IMR-90 (cell line): ENCODE data around the gene CDKL5. TPM values are rescaled to one million over a fixed set of nuclear protein-coding genes. Genes with fewer than 3 reads are reported as not detected.

ENCODE experiments used
- ATAC-seq: fragments of 200-7000 bp; cut with Tn5 transposase; 2 replicates; pipeline ENCODE4 v1.9.1; 2020; ENCODE audit warnings: low read depth, mild to moderate bottlenecking, moderate library complexity
- BruUV-seq: library from RNA; stranded (reverse); fragments of 400-500 nt; replicated peaks from 2 replicates; lab custom pipeline; 2021; lab: Mats Ljungman, UMichigan
- CTCF ChIA-PET: fragments of 300-600 bp; formaldehyde crosslinking; extraction: SDS; loops from one replicate; lab custom pipeline; 2021; ENCODE audit warnings: antibody characterized with exemption; lab: Yijun Ruan, JAX
- POLR2A ChIA-PET: fragments of 300-600 bp; sonication (Branson Sonifier 250); formaldehyde crosslinking; loops from one replicate; lab custom pipeline; 2022; ENCODE audit warnings: antibody characterized with exemption; ENCODE audit not compliant: unreplicated experiment; lab: Charles Lee
- DNase-seq: peaks from one replicate; pipeline ENCODE4 v3.0.0; 2013
- H2AFZ ChIP-seq: replicated peaks from 2 replicates; pipeline ENCODE3; 2013; ENCODE audit warnings: low read length, mild to moderate bottlenecking; ENCODE audit not compliant: poor library complexity
- H2AK5ac ChIP-seq: 2 replicates; pipeline ENCODE4 v1.6.1; 2013; ENCODE audit warnings: low read depth, low read length, inconsistent platforms
- H2AK9ac ChIP-seq: replicated peaks from 2 replicates; pipeline ENCODE3; 2013; ENCODE audit warnings: mild to moderate bottlenecking, low read depth, low read length, moderate library complexity; ENCODE audit not compliant: poor library complexity
- H2BK120ac ChIP-seq: 2 replicates; pipeline ENCODE4 v1.6.1; 2013; ENCODE audit warnings: low read depth, low read length, inconsistent platforms
- H2BK15ac ChIP-seq: 3 replicates; pipeline ENCODE4 v1.6.1; 2013; ENCODE audit warnings: low read depth, low read length, inconsistent platforms
- H2BK20ac ChIP-seq: 2 replicates; pipeline ENCODE4 v1.6.1; 2013; ENCODE audit warnings: low read depth, mild to moderate bottlenecking, inconsistent platforms, low read length, moderate library complexity
- H2BK5ac ChIP-seq: 2 replicates; pipeline ENCODE4 v1.6.1; 2013; ENCODE audit warnings: mild to moderate bottlenecking, low read depth, low read length, inconsistent platforms; ENCODE audit not compliant: poor library complexity, severe bottlenecking
- H3K14ac ChIP-seq: replicated peaks from 2 replicates; pipeline ENCODE4 v1.6.1; 2013; ENCODE audit warnings: low read depth, low read length, inconsistent platforms
- H3K18ac ChIP-seq: 2 replicates; pipeline ENCODE4 v1.6.1; 2013; ENCODE audit warnings: low read depth, low read length, control low read depth
- H3K23ac ChIP-seq: 2 replicates; pipeline ENCODE4 v1.6.1; 2013; ENCODE audit warnings: low read depth, low read length, inconsistent platforms
- H3K27ac ChIP-seq: 2 replicates; pipeline ENCODE4 v1.5.1; 2013; ENCODE audit warnings: mild to moderate bottlenecking, control low read depth, low read length; ENCODE audit not compliant: insufficient read depth
- H3K27me3 ChIP-seq: 2 replicates; pipeline ENCODE4 v1.6.1; 2013; ENCODE audit warnings: low read length; ENCODE audit not compliant: control insufficient read depth, insufficient read depth
- H3K36me3 ChIP-seq: 2 replicates; pipeline ENCODE4 v1.6.1; 2013; ENCODE audit warnings: low read length, mixed read lengths; ENCODE audit not compliant: control insufficient read depth, insufficient read depth
- H3K4ac ChIP-seq: 2 replicates; pipeline ENCODE4 v1.6.1; 2013; ENCODE audit warnings: low read depth, low read length, inconsistent platforms
- H3K4me1 ChIP-seq: 2 replicates; pipeline ENCODE4 v1.6.1; 2013; ENCODE audit warnings: low read length, mixed read lengths; ENCODE audit not compliant: control insufficient read depth, insufficient read depth
- H3K4me2 ChIP-seq: 2 replicates; pipeline ENCODE4 v1.6.1; 2013; ENCODE audit warnings: low read depth, mild to moderate bottlenecking, control low read depth, low read length, moderate library complexity
- H3K4me3 ChIP-seq: 2 replicates; pipeline ENCODE4 v1.5.1; 2013; ENCODE audit warnings: low read depth, mild to moderate bottlenecking, control low read depth, low read length, moderate library complexity; ENCODE audit not compliant: insufficient read depth
- H3K56ac ChIP-seq: 2 replicates; pipeline ENCODE4 v1.6.1; 2013; ENCODE audit warnings: low read length, inconsistent platforms; ENCODE audit not compliant: insufficient read depth; ENCODE audit errors: extremely low read depth
- H3K79me1 ChIP-seq, 2 experiments: 2 replicates each; pipeline ENCODE4 v1.6.1; 2013; ENCODE audit warnings: low read length in 2 of 2, inconsistent platforms in 1 of 2, low read depth in 1 of 2
- H3K9ac ChIP-seq: 2 replicates; pipeline ENCODE4 v1.6.1; 2013; ENCODE audit warnings: low read depth, low read length, control low read depth
- H3K9me1 ChIP-seq: 2 replicates; pipeline ENCODE4 v1.6.1; 2013; ENCODE audit warnings: low read length, inconsistent platforms; ENCODE audit not compliant: insufficient read depth
- H3K9me3 ChIP-seq: 2 replicates; pipeline ENCODE4 v1.6.1; 2013; ENCODE audit warnings: low read length; ENCODE audit not compliant: control insufficient read depth, insufficient read depth
- H4K20me1 ChIP-seq: 2 replicates; pipeline ENCODE4 v1.6.1; 2013; ENCODE audit warnings: low read length, inconsistent platforms; ENCODE audit not compliant: insufficient read depth
- H4K5ac ChIP-seq: 2 replicates; pipeline ENCODE4 v1.6.1; 2013; ENCODE audit warnings: mild to moderate bottlenecking, low read depth, low read length, control low read depth
- H4K8ac ChIP-seq, 2 experiments: 2 replicates each; pipeline ENCODE4 v1.6.1; 2013; ENCODE audit warnings: low read depth in 2 of 2, low read length in 2 of 2, control low read depth in 1 of 2, inconsistent platforms in 1 of 2
- H4K91ac ChIP-seq: 2 replicates; pipeline ENCODE4 v1.6.1; 2013; ENCODE audit warnings: low read depth, low read length, inconsistent platforms; ENCODE audit not compliant: insufficient read depth
- BHLHE40 ChIP-seq: fragments of 150-350 bp; IDR thresholded peaks from 2 replicates; pipeline ENCODE4 v1.6.1; 2016; ENCODE audit warnings: mild to moderate bottlenecking, low read depth, low read length
- CEBPB ChIP-seq: IDR thresholded peaks from 2 replicates; pipeline ENCODE4 v1.6.1; 2012; ENCODE audit warnings: low read depth, low read length, improper control_type of control experiment
- CHD1 ChIP-seq: IDR thresholded peaks from 2 replicates; pipeline ENCODE4 v1.6.1; 2012; ENCODE audit warnings: low read depth, low read length, improper control_type of control experiment
- FOS ChIP-seq: fragments of 150-350 bp; IDR thresholded peaks from 2 replicates; pipeline ENCODE4 v1.6.1; 2016; ENCODE audit warnings: low read depth, low read length
- MAFK ChIP-seq: IDR thresholded peaks from 2 replicates; pipeline ENCODE4 v1.6.1; 2012; ENCODE audit warnings: low read depth, low read length, improper control_type of control experiment
- MAZ ChIP-seq: IDR thresholded peaks from 2 replicates; pipeline ENCODE4 v1.6.1; 2012; ENCODE audit warnings: low read depth, mild to moderate bottlenecking, low read length, improper control_type of control experiment, moderate library complexity, borderline replicate concordance
- MXI1 ChIP-seq: IDR thresholded peaks from 2 replicates; pipeline ENCODE4 v1.6.1; 2012; ENCODE audit warnings: low read depth, mild to moderate bottlenecking, low read length, moderate library complexity, borderline replicate concordance
- NFE2L2 ChIP-seq: fragments of 150-350 bp; IDR thresholded peaks from 2 replicates; pipeline ENCODE4 v1.6.1; 2016; ENCODE audit warnings: low read depth, mild to moderate bottlenecking, low read length
- POLR2A ChIP-seq: IDR thresholded peaks from 2 replicates; pipeline ENCODE4 v1.6.1; 2012; ENCODE audit warnings: mild to moderate bottlenecking, low read depth, low read length
- RAD21 ChIP-seq: IDR thresholded peaks from 2 replicates; pipeline ENCODE4 v1.6.1; 2012; ENCODE audit warnings: low read length, improper control_type of control experiment
- RCOR1 ChIP-seq: IDR thresholded peaks from 2 replicates; pipeline ENCODE4 v1.6.1; 2012; ENCODE audit warnings: mild to moderate bottlenecking, low read length, improper control_type of control experiment; ENCODE audit not compliant: insufficient replicate concordance
- RFX5 ChIP-seq: IDR thresholded peaks from 2 replicates; pipeline ENCODE4 v1.8.0; 2012; ENCODE audit warnings: low read depth, mild to moderate bottlenecking, low read length, moderate library complexity
- SMC3 ChIP-seq: fragments of 150-350 bp; IDR thresholded peaks from 2 replicates; pipeline ENCODE4 v1.6.1; 2016; ENCODE audit warnings: low read depth, mild to moderate bottlenecking, antibody characterized with exemption, low read length, moderate library complexity
- USF2 ChIP-seq: fragments of 150-350 bp; IDR thresholded peaks from 2 replicates; pipeline ENCODE4 v1.6.1; 2017; ENCODE audit warnings: mild to moderate bottlenecking, antibody characterized with exemption, low read length, low read depth
- WGBS, 2 experiments: methylation state at CpG; one replicate each; pipeline versions ENCODE4 v1.1.5 to v1.1.7; 2013; ENCODE audit warnings: missing lambda C conversion rate in 2 of 2; ENCODE audit not compliant: insufficient read length in 1 of 2; ENCODE audit errors: extremely low coverage in 2 of 2; 5-methylcytosine and 5-hydroxymethylcytosine counted together
- dilution Hi-C: fragments of 300-500 bp; cut with HindIII; formaldehyde crosslinking; loops from one replicate; pipeline ENCODE4 v1.14.3; 2018; ENCODE audit warnings: low sequenced_read_pairs; ENCODE audit not compliant: unreplicated experiment
- in situ Hi-C: fragments of 300-500 bp; cut with MboI; formaldehyde crosslinking; loops from 3 replicates; pipeline ENCODE4 v1.14.3; 2019; ENCODE audit warnings: low sequenced_read_pairs, inconsistent platforms, mixed read lengths
- intact Hi-C: fragments of 100-400 bp; cut with micrococcal nuclease; formaldehyde crosslinking; loops from 2 replicates; pipeline ENCODE4 v1.10.0; 2022
- polyA plus RNA-seq, 3 experiments: library from polyadenylated mRNA; depleted of rRNA; stranded (reverse); fragments of >200 nt; gene quantifications; 2 replicates each; pipeline ENCODE4 v1.2.3, GENCODE V29; 2012; ENCODE audit warnings: low replicate concordance in 1 of 3
- total RNA-seq: library from RNA; depleted of rRNA; stranded (reverse); fragments of >200 nt; gene quantifications from 2 replicates; pipeline ENCODE4 v1.2.3, GENCODE V29; 2012
- TF ChIP-seq, protein P1 (sequence below): conservative IDR thresholded peaks from 2 replicates; pipeline ENCODE4 v1.5.1; 2012; ENCODE audit warnings: mild to moderate bottlenecking, low read depth, low read length, improper control_type of control experiment
- TF ChIP-seq, protein P2 (sequence below): fragments of 150-350 bp; IDR thresholded peaks from 2 replicates; pipeline ENCODE4 v1.6.1; 2016; ENCODE audit warnings: low read depth, mild to moderate bottlenecking, low read length, moderate library complexity, borderline replicate concordance

CDKL5 gene
- total and polyA plus RNA-seq, 2 of the 4 experiments (the other 2 are of a cell fraction), result 3.5 to 9.7 TPM

- Histone ChIP-seq H3K27ac (no peak overlapping the region), H3K23ac (no peak overlapping the region), H3K4me2 (no peak overlapping the region), H3K18ac (no peak overlapping the region), H3K9me1 (no peaks in the 10 kb centered on the region), H3K36me3 (no peaks in the 10 kb centered on the region), H3K4ac (no peak overlapping the region), H3K56ac (no peak overlapping the region), H3K4me3 (no peak overlapping the region), H4K91ac (no peak overlapping the region), H3K79me1 (no peaks in the 10 kb centered on the region), H2AK9ac (no peak overlapping the region), H4K8ac (no peak overlapping the region), H3K14ac (no peak overlapping the region), H3K4me1 (no peaks in the 10 kb centered on the region), H2BK15ac (no peak overlapping the region), H2BK20ac (no peak overlapping the region), H4K5ac (no peak overlapping the region), H4K20me1 (no peaks in the 10 kb centered on the region), H2AK5ac (no peak overlapping the region), H2BK120ac (no peak overlapping the region), H3K9ac (no peak overlapping the region), H3K9me3 (no peaks in the 10 kb centered on the region), H2BK5ac (no peak overlapping the region), H3K27me3 (no peaks in the 10 kb centered on the region), H2AFZ (no peak overlapping the region)
- DNase-seq (no peak), ATAC-seq (no peak)
- ChIA-PET CTCF (interaction anchor here (0.7 kb wide), 1 partner anchor 25 kb away, joined by 3 read pairs; no protein-coding TSS in a partner anchor), POLR2A (no interaction called here)
- TF ChIP-seq RCOR1 (no peak), NFE2L2 (no peak), MAFK (no peak), BHLHE40 (no peak), CEBPB (no peak), CHD1 (no peak), POLR2A (no peak), USF2 (no peak), MXI1 (no peak), RFX5 (no peak), RAD21 (no peak), FOS (no peak), SMC3 (no peak), MAZ (no peak)
- TF ChIP-seq, protein P1, sequence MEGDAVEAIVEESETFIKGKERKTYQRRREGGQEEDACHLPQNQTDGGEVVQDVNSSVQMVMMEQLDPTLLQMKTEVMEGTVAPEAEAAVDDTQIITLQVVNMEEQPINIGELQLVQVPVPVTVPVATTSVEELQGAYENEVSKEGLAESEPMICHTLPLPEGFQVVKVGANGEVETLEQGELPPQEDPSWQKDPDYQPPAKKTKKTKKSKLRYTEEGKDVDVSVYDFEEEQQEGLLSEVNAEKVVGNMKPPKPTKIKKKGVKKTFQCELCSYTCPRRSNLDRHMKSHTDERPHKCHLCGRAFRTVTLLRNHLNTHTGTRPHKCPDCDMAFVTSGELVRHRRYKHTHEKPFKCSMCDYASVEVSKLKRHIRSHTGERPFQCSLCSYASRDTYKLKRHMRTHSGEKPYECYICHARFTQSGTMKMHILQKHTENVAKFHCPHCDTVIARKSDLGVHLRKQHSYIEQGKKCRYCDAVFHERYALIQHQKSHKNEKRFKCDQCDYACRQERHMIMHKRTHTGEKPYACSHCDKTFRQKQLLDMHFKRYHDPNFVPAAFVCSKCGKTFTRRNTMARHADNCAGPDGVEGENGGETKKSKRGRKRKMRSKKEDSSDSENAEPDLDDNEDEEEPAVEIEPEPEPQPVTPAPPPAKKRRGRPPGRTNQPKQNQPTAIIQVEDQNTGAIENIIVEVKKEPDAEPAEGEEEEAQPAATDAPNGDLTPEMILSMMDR, result no peak
- TF ChIP-seq, protein P2, sequence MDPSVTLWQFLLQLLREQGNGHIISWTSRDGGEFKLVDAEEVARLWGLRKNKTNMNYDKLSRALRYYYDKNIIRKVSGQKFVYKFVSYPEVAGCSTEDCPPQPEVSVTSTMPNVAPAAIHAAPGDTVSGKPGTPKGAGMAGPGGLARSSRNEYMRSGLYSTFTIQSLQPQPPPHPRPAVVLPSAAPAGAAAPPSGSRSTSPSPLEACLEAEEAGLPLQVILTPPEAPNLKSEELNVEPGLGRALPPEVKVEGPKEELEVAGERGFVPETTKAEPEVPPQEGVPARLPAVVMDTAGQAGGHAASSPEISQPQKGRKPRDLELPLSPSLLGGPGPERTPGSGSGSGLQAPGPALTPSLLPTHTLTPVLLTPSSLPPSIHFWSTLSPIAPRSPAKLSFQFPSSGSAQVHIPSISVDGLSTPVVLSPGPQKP, result no peak
- dilution Hi-C loops, result no loop called here
- in situ Hi-C loops, result no loop called here
- BruUV-seq, result no TSS peak
- 100% methylated on average over 1 of the region's 10 CpGs; no CpG with 5 or more reads in 1 of the 2 experiments for WGBS, 2 experiments
- intact Hi-C loops, result loop anchor here (5.0 kb wide), 1 partner anchor 211 kb away; no protein-coding TSS in a partner anchor
Observed at GRCh38 chrX:18676050-18676449, 250.6 kb downstream of the CDKL5 start.
